Activated CD8-positive, alpha-beta T cell treated with anti-CD3 and anti-CD28 coated beads for 36 hours (primary cell): Measurements from ENCODE around the gene AKAP10. TPM values are rescaled to one million over a fixed set of nuclear protein-coding genes. Genes with fewer than 3 reads are reported as not detected.
"Not testable (repeated sequence)": the region's sequence is repeated elsewhere in the genome, so short reads cannot be mapped to it uniquely, and the experiment has no call there.

Experiments used
- ATAC-seq: fragments of 200-7000 bp; cut with Tn5 transposase; one replicate; pipeline ENCODE4 v1.10.0; 2021; ENCODE audit warnings: mild to moderate bottlenecking, moderate library complexity
- CTCF ChIA-PET: fragments of 350-600 bp; sonication (Branson Sonifier 250); formaldehyde crosslinking; loops from one replicate; lab custom pipeline; 2021; ENCODE audit warnings: antibody characterized with exemption; lab: Charles Lee
- POLR2A ChIA-PET: fragments of 350-600 bp; sonication (Branson Sonifier 250); formaldehyde crosslinking; loops from one replicate; lab custom pipeline; 2021; ENCODE audit warnings: antibody characterized with exemption; lab: Charles Lee
- DNase-seq: peaks from one replicate; pipeline ENCODE4 v3.0.0-alpha.2; 2020
- H3K27ac Mint-ChIP-seq: one replicate; pipeline ENCODE4 v1.8.0; 2021; ENCODE audit warnings: mild to moderate bottlenecking, mixed read lengths
- H3K27me3 Mint-ChIP-seq: one replicate; pipeline ENCODE4 v1.8.0; 2021; ENCODE audit warnings: mixed read lengths
- H3K36me3 Mint-ChIP-seq: one replicate; pipeline ENCODE4 v1.8.0; 2021; ENCODE audit warnings: low read depth, mixed read lengths
- H3K4me1 Mint-ChIP-seq: one replicate; pipeline ENCODE4 v1.8.0; 2021; ENCODE audit warnings: low read depth, mixed read lengths
- H3K4me3 Mint-ChIP-seq: one replicate; pipeline ENCODE4 v1.8.0; 2021; ENCODE audit warnings: mild to moderate bottlenecking, moderate library complexity, mixed read lengths
- H3K9me3 Mint-ChIP-seq: one replicate; pipeline ENCODE4 v1.8.0; 2021; ENCODE audit warnings: mixed read lengths
- intact Hi-C: fragments of 100-400 bp; cut with micrococcal nuclease; formaldehyde crosslinking; loops from one replicate; pipeline ENCODE4 v1.10.0; 2022
- total RNA-seq, 2 experiments: library from RNA; stranded (reverse); gene quantifications; one replicate each; pipeline ENCODE4 v1.2.3, GENCODE V29; 2021
- TF ChIP-seq, protein P1 (sequence below): fragments of 200-600 bp; IDR thresholded peaks from one replicate; pipeline ENCODE4 v1.8.0; 2022; ENCODE audit warnings: antibody characterized with exemption, mild to moderate bottlenecking

Gene AKAP10
- total RNA-seq, 2 experiments from 2014 or later = 38.6 to 39.2 TPM

DNA sequence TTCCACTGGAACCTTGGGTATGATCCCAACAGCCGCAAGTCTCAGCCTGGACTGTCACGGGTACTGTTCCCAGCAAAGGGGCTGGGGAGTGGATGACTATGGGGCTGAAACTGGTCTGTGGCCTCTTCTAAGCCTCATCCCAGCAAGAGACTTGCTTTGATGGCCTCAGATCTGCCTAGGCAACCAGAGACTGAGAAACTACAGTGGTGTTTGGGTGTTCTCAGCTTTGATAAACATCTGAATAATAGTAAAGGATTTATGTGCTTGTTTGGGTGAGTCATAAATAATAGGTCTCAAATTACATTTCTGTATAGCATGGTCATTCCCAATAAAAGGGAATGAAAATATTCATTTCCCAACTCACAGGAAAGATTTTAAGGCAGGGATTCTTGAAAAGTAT lies 79.7 kb downstream of the AKAP10 start:
- ChIA-PET CTCF (interaction anchor here (0.6 kb wide), 1 partner anchor 1155 kb away, joined by 3 read pairs; no protein-coding TSS in a partner anchor), POLR2A (interaction anchor here (0.6 kb wide), 1 partner anchor 33 kb away, joined by 3 read pairs; no protein-coding TSS in a partner anchor)
- Mint-ChIP-seq H3K36me3 (peaks cover 7% of the 10 kb centered on the region), H3K27me3 (no peaks in the 10 kb centered on the region), H3K4me1 (no peaks in the 10 kb centered on the region), H3K9me3 (no peaks in the 10 kb centered on the region), H3K27ac (no peak overlapping the region), H3K4me3 (no peak overlapping the region)
- no peak for DNase-seq
- ATAC-seq = no peak
- intact Hi-C loops = no loop called here
- TF ChIP-seq, protein P1, sequence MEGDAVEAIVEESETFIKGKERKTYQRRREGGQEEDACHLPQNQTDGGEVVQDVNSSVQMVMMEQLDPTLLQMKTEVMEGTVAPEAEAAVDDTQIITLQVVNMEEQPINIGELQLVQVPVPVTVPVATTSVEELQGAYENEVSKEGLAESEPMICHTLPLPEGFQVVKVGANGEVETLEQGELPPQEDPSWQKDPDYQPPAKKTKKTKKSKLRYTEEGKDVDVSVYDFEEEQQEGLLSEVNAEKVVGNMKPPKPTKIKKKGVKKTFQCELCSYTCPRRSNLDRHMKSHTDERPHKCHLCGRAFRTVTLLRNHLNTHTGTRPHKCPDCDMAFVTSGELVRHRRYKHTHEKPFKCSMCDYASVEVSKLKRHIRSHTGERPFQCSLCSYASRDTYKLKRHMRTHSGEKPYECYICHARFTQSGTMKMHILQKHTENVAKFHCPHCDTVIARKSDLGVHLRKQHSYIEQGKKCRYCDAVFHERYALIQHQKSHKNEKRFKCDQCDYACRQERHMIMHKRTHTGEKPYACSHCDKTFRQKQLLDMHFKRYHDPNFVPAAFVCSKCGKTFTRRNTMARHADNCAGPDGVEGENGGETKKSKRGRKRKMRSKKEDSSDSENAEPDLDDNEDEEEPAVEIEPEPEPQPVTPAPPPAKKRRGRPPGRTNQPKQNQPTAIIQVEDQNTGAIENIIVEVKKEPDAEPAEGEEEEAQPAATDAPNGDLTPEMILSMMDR = no peak

DNA sequence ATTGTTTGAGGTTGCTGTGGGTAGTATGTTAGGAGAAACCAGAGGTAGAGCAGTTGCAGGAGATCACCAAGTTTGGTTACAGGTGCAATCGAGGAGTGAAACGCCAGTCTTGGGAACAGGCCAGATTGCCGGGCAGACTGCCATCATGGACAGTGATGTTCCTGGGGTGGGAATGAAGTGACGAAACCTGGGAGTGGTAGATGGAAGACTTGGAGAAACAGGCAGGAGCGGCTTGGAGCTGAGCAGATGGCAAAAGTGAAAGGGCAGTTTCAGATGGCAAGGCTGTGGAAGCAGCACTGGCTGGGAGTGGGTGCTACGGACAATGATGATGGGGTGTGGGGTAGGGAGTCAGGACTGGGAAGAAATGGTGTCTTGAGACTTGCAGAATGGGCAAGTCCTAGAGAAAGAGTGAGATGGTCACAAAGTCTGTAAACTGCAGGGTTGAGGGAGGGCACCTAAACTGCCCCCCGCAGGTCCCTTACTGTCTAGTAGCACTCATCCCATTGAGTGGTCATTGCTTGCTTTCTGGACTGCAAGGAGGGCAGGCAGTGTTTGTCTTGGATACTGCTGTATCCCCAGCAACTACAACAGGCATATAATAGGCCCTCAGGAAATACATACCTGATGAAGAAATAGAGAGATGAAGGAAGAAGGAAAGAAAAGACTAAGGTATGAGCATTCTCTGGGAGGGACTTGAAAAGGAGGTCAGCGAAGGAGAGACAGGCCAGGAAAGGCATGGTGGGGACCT lies 80.4 kb downstream of the AKAP10 start:
- intact Hi-C loops = no loop called here
- TF ChIP-seq, protein P1 = no peak
- Mint-ChIP-seq H3K27ac (no peak overlapping the region), H3K4me1 (no peaks in the 10 kb centered on the region), H3K27me3 (no peaks in the 10 kb centered on the region), H3K9me3 (no peaks in the 10 kb centered on the region), H3K4me3 (no peak overlapping the region), H3K36me3 (peaks cover 7% of the 10 kb centered on the region)
- CTCF ChIA-PET = interaction anchor here (0.6 kb wide), 1 partner anchor 1154 kb away, joined by 3 read pairs; no protein-coding TSS in a partner anchor
- POLR2A ChIA-PET = interaction anchor here (0.6 to 1.1 kb wide), 2 partner anchors 33 to 78 kb away, joined by 3 to 5 read pairs; no protein-coding TSS in a partner anchor
- no peak for ATAC-seq
- no peak for DNase-seq

DNA sequence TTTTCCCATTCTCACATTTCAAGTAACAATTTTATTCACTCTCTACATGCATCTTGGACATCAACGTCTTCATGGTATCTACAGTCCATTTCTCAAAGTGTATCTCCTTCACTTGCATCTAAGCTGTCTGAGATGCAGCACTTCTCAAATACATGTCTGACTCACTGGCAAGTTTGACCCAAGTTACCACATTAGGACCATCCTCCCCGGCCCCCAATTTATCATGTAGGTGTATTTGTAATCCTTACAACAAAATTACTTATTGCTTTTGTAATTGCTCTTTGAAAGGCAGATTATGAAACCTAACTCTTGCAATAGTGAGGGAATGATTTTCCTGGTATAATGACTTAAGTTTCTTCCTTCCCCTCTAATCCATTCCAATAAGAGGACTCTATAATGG lies 80.9 kb downstream of the AKAP10 start:
- H3K27me3 Mint-ChIP-seq = no peaks in the 10 kb centered on the region
- TF ChIP-seq, protein P1 = no peak
- ChIA-PET CTCF (no interaction called here), POLR2A (interaction anchor here (1.1 kb wide), 1 partner anchor 78 kb away, joined by 5 read pairs; no protein-coding TSS in a partner anchor)
- H3K4me3 Mint-ChIP-seq = no peak overlapping the region
- H3K27ac Mint-ChIP-seq = no peak overlapping the region
- ATAC-seq (no peak), DNase-seq (no peak)
- H3K4me1 Mint-ChIP-seq = no peaks in the 10 kb centered on the region
- H3K9me3 Mint-ChIP-seq = no peaks in the 10 kb centered on the region
- peaks cover 7% of the 10 kb centered on the region for H3K36me3 Mint-ChIP-seq
- intact Hi-C loops = no loop called here

DNA sequence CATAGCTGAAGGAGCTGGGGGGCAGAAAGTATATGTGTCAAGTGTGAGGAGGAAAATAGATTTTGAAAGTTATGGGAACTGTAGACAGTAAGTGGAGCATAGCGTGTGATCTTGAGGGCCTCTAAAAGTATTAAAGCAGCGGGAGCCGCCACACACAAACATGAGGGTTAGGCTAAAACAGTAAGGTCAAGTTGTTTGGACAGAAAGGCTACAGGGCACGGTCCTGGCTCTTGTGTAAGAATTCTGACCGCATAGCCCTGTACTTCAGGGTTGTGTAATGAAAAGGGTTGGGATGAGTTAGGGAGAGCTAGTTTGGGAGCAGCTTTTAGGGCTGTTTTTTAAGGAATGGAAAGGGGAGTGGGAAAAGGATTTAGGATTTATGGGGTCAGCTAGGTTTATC lies 87.1 kb downstream of the AKAP10 start:
- H3K36me3 Mint-ChIP-seq, DNase-seq, H3K9me3 Mint-ChIP-seq, H3K4me3 Mint-ChIP-seq, H3K27me3 Mint-ChIP-seq, intact Hi-C loops, ATAC-seq, POLR2A ChIA-PET, H3K27ac Mint-ChIP-seq, CTCF ChIA-PET, H3K4me1 Mint-ChIP-seq: not testable (repeated sequence)

DNA sequence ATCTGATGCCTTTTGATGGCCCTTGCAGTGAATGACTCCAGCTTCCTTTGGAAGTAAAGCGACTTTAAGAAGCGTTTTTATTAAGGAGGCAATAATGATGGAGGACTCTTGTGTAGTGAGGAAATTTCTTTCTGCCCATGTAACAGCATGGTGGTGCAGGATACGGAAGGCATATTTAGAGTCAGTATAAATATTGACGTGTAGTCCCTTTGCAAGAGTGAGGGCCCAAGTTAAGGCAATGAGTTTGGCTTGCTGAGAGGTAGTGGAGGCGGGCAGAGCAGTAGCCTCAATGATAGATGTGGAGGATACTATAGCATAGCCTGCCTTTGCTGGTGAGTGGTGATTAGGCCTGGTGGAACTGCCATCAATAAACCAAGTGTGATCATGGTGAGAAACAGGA lies 87.6 kb downstream of the AKAP10 start:
- CTCF ChIA-PET, POLR2A ChIA-PET, H3K27me3 Mint-ChIP-seq, intact Hi-C loops, H3K4me3 Mint-ChIP-seq, H3K36me3 Mint-ChIP-seq, H3K9me3 Mint-ChIP-seq, H3K4me1 Mint-ChIP-seq, DNase-seq, ATAC-seq, H3K27ac Mint-ChIP-seq: not testable (repeated sequence)

DNA sequence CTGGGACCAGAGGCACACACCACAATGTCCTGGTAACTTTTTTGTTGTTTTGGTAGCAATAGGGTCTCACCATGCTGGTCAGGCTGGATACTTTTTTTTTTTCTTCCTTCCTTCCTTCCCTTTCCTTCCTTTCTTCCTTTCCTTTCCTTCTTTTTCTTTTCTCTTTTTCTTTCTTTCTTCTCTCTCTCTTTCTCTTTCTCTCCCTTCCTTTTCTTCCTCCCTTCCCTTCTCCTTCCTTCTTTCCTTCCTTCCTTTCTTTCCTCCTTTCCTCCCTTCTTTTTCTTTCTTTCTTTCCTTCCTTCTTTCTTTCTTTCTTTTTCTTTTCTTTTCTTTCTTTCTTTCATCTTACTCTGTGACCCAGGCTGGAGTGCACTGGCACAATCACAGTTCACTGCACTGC lies 91.5 kb downstream of the AKAP10 start:
- ChIA-PET CTCF (no interaction called here), POLR2A (interaction anchor here (1.0 kb wide), 1 partner anchor 57 kb away, joined by 3 read pairs; no protein-coding TSS in a partner anchor)
- ATAC-seq (no peak), DNase-seq (no peak)
- TF ChIP-seq, protein P1 = no peak
- Mint-ChIP-seq H3K4me3 (no peak overlapping the region), H3K4me1 (no peaks in the 10 kb centered on the region), H3K9me3 (no peaks in the 10 kb centered on the region), H3K27ac (no peak overlapping the region), H3K36me3 (no peaks in the 10 kb centered on the region), H3K27me3 (no peaks in the 10 kb centered on the region)
- intact Hi-C loops = no loop called here
